ENCODE data around the gene FGD4.

DNA sequence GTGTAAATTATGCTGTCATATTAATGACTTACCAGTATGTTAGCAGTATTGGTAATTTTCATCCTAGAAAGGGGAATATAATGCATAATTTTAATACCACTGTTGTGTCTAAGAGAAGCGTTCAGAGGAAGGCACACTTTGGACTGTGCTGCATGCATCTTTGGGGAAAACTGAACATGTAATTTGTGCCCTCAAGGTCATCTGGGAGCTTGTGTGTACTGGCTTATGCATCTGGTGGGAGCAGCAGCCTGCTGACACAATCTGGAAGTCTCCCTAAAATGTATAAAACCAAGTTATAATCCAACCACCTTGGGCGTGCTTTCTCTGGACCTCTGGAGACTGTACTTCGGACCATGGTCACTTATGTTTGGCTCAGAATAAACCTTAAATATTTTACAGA is 14.1 kb downstream of the FGD4 start:
- TF ChIP-seq, protein P1, sequence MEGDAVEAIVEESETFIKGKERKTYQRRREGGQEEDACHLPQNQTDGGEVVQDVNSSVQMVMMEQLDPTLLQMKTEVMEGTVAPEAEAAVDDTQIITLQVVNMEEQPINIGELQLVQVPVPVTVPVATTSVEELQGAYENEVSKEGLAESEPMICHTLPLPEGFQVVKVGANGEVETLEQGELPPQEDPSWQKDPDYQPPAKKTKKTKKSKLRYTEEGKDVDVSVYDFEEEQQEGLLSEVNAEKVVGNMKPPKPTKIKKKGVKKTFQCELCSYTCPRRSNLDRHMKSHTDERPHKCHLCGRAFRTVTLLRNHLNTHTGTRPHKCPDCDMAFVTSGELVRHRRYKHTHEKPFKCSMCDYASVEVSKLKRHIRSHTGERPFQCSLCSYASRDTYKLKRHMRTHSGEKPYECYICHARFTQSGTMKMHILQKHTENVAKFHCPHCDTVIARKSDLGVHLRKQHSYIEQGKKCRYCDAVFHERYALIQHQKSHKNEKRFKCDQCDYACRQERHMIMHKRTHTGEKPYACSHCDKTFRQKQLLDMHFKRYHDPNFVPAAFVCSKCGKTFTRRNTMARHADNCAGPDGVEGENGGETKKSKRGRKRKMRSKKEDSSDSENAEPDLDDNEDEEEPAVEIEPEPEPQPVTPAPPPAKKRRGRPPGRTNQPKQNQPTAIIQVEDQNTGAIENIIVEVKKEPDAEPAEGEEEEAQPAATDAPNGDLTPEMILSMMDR (IDR thresholded peaks at IDR 0.05) = no peak
- no peak for TF ChIP-seq POLR2A (IDR thresholded peaks at IDR 0.05)
